Activated T-cell treated with anti-CD3 and anti-CD28 coated beads for 1 hour (primary cell): ENCODE data around the gene PTGES2.
"Not testable (repeated sequence)": the region's sequence is repeated elsewhere in the genome, so short reads cannot be mapped to it uniquely, and the experiment has no call there.

ENCODE experiments used
- DNase-seq: peaks from one replicate; pipeline ENCODE4 v3.0.0-alpha.2; 2020; ENCODE audit warnings: low read depth

Gene PTGES2

DNA sequence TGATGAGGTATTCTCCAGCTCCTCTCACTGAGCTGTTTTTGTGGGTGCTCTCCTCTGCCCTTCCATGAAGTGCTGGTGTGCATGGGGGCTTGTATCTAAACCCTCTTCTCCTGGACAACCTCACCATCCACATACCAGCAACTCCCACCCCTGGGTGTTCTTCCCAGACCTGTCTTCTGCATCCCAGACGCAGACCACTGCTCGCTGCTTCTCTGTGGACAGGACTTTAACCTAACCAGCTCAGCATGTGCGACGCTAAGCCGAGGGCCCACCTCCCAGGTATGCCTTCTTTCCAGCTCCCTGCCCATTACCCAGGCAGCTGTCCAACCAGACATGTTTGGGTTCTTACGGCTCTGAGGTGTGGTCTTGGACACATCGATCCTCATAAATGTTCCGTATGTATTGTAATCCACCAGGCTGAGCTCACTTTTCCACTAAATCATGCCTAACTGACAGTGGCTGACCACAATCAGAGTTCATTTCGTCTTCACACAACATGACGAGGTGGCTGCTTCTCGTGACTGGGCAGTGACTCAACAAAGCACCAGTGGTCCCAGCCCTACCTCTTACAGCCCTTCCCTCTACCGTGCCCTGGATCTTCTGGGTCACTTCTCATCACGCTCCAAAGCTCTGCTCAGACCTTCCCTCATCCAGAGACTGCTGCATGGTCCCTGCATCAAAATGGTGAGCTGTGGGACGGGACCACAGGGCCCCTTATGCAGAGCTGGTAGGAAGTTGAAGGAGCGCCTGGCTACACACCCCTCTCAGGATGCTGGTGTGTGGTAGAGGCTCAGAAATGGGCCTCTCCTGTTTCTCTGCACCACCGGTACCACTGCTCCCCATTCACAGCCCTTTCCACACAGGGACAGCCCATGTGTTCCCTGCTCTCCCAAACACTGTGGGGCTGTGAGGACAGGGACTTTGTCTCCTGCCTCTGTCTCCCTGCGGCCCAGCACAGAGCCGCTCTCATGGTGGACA, 9.6 kb upstream of the PTGES2 start:
- no peak for DNase-seq

DNA sequence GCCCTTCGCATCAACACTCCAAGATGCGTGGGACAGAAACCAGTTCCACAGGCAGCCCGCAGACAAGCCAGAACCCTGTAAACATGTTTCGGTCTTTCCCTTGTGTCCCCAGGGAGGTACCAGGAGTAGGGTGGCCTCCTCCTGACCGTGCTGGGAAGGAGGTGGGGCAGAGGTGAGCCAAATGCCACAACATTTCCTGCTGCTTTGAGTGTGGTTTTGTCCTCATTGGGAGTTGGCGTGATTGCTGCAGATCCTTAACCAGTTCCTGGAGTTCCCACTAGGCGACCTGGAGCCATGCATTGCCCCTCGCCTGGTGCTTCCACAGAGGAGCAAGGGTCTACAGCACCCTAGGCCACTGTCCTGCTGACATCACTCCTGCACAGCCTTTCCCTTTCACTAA, 8.0 kb upstream of the PTGES2 start:
- not testable (repeated sequence) for DNase-seq

DNA sequence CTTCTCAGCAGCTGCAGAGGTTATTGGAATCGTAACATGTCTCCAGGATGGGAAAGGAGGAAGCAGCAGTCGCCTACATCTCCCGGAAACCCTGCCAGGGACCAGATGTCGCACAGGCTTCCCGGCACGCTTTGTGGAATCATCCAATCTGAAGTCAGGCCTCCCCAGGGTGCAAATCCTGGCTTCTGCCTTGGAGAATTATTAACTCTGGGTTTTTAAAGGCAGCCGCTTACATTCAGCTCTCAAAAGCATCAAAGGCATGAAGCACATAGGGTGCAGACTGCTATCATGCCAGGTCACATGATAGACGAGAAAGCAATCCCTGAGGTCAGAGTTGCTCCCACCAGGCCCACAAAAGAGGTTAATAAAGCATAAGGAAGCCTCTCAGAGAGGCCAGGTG, 4.6 kb upstream of the PTGES2 start:
- DNase-seq, result not testable (repeated sequence)

GRCh38 chr9:128131346-128131745, 3.8 kb upstream of the PTGES2 start:
- DNase-seq, result not testable (repeated sequence)

- not testable (repeated sequence) for DNase-seq
Observed at GRCh38 chr9:128130651-128131050, 3.1 kb upstream of the PTGES2 start.

GRCh38 chr9:128129976-128130590, 2.6 kb upstream of the PTGES2 start:
- peak; percentile 23 for DNase-seq

- no peak for DNase-seq
Observed at GRCh38 chr9:128128836-128129590, 1.5 kb upstream of the PTGES2 start.

- DNase-seq, result peak; percentile 83
Observed at GRCh38 chr9:128127990-128128835, 684 bp upstream of the PTGES2 start.

DNA sequence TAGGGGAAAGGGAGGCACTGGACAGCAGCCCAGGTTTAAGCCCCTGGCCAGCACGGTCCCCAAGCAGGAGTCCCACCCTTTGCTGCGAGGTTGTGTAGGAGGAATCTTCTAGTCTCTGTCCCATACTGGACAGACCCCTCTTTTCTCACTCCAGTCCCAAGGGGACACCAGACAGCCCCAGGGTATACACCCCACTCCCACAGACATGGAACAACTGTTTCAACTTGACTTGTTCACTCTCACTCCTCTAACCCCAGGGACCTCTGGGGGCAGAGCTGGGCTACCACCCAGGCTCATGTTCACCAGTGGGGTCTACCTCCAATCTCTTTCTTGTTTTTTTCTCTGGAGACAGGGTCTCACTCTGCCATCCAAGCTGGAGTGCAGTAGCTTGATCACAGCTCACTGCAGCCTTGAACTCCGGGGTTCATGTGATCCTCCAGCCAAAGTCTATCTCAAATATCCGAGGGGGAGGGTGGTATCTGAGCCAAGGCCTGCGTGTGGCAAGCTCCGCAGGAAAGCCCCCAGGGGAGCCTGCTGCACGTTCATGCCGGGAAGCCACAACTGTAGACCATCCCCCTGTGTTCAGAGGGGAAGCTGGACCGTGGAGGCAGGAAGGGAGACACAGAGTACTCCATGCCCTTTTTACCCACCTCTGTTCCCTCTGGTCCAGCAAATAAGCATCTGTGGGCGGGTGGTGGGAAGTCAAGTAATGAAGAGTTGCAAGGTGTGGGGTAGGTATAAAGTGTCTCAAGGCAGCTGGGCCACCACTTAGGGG, 1.8 kb downstream of the PTGES2 start:
- DNase-seq, result no peak

- DNase-seq, result no peak
Observed at GRCh38 chr9:128124873-128125579, 2.5 kb downstream of the PTGES2 start.

DNA sequence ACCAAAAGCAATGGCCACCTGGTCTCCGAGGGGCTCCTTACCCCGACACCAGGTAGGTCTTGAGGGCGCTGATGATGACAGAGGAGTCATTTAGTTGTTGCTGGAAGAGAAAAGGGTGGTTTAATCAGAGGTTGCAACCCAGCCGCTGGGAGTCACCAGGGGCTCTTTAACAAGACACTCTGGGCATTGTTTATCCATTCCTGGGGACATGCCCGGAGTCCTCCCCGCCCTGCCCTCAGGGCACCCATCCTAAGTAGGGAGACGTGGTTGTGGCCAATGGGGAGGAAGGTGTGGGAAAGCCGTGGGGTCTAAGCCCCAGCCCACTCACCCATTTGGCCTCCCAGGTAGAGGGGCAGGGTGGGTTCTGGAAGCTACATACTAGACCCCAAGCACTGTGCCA, 3.1 kb downstream of the PTGES2 start:
- DNase-seq, result no peak

DNA sequence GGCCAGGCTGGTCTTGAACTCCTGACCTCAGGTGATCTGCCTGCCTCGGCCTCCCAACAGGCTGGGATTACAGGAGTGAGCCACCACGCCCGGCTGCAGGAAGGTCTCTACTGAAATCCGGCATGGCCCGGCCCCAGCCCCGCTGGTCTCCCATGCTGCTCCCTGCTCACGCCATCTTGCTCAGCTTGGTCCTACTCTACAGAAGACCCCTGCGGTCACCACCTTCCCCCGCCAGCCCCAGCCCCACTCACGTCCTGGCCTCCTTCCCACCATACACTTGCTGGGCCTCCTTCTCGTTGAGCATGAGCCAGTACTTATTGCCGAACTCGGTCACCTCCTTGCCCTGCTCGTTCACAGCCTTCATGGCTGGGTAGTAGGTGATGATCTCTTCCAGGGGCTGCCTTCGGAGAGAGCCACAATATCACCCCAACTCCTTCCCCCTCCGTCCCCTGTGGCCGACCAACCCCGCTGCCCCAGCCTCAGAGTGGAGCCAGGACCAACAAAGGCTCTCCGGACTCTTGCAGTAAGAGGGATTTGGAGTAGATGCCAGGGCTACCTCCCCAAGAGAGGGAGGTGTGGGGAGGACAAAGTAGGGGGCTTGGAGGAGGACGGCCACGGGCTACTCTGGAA, 4.0 kb downstream of the PTGES2 start:
- no peak for DNase-seq

GRCh38 chr9:128122809-128123175, 4.7 kb downstream of the PTGES2 start:
- DNase-seq, result no peak

DNA sequence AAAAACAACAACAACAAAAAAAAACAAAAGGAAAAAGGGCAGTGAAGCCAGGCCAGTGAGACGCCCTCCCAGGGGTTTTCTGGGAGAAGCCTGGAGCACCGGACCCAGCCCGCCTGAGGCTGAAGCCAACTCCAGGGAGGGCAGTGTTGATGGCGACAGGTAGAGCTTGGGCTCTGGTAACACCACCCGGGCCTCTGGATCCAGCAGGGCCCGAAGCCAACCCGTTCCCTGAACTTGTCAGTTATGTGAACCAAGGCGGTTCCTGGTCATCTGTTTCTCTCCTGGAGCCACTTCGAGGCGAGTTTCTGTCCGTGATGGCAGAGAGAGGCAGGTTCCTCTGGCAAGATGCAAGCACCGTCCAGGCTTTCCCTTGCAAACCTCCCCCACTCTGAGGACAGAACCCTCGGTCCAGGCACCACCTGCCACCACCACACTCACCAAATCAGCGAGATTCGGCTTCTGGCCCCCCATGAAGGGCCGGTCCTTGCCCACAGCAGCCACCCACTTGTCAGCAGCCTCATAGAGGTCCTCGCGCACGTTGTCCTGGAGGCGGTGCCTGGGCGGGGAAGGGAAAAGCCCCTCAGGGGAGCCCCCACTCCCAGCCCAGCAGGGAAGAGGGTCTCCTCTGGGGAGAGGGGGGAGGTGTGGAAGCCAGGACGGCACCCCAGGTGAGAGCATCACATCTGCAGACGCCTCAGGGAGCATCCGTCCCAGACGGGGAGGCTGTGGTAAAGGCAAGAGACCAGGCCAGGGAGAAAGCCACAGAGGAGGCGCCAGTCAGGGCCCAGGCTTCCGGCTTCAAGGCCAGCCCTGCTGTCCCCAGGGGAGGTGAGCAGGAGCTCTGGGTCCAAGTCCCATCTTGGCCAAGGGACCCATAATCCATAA, 5.4 kb downstream of the PTGES2 start:
- no peak for DNase-seq

DNA sequence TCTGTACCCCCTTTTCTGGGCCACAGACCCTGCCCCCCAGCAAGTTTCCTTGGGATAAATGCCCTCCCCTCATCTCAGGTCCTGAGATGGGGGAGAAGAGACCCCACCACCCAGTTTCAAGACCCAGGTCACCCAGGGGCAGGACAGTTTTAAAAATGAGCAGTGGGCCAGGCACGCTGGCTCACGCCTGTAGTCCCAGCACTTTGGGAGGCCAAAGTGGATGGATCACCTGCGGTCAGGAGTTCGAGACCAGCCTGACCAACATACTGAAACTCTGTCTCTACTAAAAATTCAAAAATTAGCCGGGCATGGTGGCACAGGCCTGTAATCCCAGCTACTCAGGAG, 6.1 kb downstream of the PTGES2 start:
- DNase-seq, result no peak

DNA sequence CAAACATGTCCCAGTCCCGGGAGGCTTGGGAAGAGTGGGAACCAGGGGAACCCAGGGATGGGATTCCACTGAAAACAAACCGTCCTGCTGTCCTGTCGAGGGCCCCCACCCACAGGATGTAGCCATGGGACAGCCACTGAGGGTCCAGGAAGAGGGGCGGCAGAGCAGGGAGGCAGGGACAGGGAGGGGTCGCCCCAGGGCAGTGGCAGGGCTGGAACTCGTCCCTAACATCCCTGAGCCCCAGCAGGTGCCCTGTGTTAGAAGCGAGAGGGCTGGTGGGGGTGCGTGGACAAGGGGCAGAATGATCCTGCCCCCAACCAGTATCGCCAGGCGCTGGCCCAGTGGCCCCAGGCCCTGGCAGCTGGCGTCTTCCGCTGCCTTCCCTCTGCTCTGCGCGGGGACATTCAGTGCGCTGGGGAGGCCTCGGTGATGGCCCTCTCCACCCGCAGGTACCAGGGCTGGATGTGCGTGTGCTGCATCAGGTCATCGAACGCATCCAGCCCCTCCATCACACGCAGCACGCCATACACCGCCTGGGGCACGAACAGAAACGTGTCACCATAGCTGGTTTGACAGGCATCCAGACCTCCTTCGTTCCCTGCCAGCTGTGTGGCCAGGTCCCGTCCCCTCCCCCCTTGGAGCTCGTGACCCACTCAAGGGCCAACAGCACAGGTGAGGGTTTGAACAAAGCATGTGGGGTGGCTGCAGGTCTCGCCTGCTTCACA, 6.6 kb downstream of the PTGES2 start:
- DNase-seq, result no peak

GRCh38 chr9:128120061-128120740, 7.3 kb downstream of the PTGES2 start:
- no peak for DNase-seq
